Activated CD8-positive, alpha-beta memory T cell treated with anti-CD3 and anti-CD28 coated beads for 24 hours (primary cell): ENCODE data around the gene HSFX3.
A peak's percentile ranks its signal among the peaks of the same experiment; 100 is the strongest.
"Not testable (repeated sequence)": the region's sequence is repeated elsewhere in the genome, so short reads cannot be mapped to it uniquely, and the experiment has no call there.

Source experiments
- DNase-seq: peaks from one replicate; pipeline ENCODE4 v3.0.0-alpha.2; 2020

The HSFX3 gene

DNA sequence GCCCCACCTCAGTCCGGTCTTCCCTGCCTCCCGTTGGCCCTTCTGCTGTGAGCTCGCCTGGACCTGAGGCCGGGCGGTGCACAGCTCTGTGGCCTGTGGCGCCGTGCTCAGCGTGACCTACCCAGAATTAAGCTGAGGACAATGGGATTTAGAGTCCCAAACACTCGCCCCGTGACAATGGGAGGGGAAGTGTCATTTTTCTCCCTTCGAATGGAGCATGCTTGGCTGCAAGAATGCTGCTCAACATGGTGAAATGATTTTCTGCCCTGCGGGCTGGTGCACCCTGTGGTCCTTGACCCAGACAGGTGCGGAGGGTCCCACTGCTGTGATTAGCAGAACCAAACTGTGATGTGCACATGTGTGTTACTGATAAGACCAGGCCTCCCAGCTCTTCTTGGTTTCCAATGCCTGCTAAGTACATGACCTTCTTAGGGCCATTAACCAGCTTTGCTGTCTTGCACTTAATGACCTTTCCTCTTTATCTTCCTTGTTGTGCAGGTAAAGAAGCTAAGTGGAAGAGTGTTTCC is 8.1 kb downstream of the HSFX3 start:
- no peak for DNase-seq

DNA sequence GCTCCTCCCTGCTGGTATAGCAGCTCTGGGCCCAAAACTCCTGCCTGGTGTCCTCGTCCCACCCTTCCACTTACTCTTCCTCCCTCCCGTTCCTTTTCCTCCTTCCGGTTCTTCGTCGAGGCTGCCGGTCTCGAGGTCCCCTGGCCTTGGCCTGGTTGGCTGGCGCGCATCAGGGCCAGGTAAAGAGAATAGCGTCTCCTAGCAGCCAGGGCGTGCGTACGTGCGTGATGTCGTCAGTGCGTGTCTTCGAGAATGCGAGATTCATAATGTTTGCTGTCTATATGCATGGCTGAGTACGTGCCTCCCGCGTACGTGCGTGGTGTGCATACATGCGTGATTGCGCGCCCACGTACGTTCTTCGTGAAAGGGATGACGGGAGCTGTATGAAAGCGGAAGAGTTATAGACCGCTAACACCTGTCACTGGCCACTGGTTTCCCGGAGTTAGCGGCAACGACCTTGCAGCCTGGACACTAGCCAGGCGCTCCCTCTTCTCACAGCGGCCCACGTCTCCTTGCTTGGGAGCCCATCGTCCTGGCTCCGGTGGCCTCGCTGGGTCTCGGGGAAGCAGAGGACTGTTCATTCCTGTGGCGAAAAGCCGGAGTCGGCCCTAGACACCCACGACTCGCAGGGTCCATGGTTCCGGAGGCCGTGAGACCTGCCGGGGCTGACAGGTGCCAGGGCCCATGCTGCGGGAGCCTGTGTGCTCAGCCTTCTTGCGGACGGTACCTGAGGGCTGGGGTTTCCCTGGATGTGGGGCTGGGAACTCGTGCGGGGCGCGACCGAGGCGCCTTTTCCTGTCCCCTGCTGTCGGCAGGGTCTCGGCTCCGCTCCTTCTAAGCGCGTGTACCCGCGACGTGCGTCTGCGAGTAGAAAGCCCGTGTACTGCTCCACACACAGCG is 8.9 kb downstream of the HSFX3 start, which contains the start of gene EOLA1:
Gene EOLA1, plus strand, starts transcription at position 392 of the 900 bp plus-strand sequence. CDS start 4,619 bp downstream, outside the sequence.
- DNase-seq: peak; percentile 89

DNA sequence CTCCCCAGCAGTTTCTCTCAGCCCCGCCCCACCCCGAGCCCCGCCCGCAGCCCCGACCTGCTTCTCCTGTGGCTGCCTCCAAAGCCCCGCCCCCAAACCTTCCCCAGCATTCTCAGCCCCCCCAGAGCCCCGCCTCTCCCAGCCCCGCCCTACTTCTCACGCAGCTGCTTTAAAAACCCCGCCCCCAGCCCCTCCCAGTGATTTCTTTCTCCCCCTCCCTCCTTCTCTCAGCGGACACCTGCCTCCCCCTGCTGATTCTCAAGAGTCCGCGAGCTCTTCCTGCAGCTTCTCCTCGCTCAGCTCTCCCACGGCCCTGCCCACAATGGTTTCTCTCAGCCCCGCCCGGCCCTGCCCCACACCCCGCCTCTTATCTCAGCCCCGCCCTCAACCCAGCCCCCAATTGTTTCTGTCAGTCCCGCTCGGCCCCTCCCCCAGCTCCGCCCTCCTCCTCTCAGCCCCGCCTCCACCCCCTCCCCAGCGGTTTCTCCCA is 9.5 kb downstream of the HSFX3 start:
- DNase-seq: peak; percentile 92

DNA sequence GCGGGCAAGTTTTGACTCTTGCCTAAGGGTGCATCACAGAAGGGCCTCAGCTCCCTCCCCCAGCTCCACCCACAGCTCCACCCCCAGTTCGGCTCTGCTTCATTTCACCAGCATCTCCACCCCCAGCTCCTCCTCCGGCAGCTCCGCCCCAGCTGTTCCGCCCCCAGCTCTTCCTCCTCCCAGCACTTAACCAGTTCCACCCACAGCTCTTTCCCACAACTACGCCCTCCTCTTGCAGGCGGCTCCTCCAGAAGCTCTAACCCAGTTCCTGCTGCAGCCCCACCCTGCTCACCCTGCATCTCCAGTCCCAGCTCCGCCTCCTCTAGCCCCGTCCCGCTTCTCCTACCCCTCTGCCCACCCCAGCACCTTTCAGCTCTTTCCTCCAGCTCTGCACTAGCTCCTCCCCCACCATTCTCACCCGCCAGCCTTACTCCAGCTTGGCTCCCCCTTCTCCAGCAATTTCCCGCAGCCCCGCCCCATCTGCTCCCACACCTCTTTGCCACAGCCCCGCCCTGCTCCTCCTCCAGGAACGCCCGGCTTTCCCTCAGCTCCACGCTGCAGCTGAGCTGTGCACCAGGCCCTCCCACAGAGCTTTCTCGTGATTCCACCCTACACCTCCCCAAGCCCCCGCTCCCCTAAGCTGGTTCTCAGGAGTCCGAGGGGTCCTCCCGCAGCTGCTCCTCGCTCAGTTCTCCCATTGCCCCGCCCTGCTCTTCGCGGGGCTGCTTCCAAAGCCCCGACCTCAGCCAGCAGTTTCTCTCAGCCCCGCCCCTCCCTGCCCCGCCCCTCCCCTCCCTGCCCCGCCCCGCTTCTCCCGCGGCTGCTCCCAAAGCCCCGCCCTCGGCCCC is 10.2 kb downstream of the HSFX3 start:
- peak; percentile 86 for DNase-seq

DNA sequence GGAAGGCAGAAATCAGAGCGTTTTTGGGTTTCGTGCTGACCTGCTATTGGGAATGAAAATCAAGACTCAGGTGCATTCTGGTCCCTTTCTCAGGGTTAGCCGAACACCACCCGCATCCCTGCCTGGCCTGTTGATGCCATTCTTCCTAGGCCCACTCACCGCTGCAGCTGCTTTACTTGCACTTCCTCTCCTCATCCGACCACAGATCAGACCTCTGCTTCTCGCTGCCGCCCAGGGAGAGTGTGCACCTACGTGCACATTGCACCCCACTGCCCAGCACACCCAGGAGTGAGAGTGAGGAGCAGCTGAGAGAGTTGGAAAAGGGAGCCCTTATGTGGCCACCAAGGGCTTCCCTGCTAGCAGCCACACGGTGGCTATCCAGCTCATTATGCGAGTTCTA is 12.2 kb downstream of the HSFX3 start:
- DNase-seq: not testable (repeated sequence)

DNA sequence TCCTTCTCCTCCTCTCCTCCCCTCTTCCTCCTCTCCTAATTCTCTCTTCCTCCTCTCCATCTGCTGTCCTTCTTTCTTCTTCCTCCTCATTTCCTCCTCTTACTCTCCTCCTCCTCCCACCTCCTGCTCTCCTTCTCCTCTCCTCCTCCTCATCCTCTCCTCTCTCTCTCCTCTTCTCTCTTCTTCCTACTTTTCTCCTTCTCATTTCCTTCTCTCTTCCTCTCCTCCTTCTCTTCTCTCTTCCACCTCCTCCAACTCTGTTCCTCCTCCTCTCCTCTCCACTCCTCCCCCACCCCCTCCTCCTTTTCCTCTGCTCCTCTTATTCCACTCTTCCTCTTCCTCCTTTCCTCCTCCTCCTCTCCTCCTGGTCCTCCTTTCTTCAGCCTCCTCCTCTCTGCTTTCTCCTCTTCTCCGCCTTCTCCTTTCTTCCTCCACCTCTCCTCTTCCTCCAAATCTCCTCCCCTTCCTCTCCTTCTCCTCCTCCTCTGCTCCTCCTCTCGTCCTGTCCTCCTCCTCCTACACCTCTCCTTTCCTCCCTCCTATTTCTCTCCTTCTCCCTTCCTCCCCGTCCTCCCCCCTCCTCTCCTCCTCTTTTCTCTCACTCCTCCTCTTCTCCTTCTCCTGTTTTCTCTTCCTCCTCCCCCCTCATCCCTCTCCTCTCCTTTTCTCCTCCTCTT is 14.7 kb downstream of the HSFX3 start:
- DNase-seq: not testable (repeated sequence)

DNA sequence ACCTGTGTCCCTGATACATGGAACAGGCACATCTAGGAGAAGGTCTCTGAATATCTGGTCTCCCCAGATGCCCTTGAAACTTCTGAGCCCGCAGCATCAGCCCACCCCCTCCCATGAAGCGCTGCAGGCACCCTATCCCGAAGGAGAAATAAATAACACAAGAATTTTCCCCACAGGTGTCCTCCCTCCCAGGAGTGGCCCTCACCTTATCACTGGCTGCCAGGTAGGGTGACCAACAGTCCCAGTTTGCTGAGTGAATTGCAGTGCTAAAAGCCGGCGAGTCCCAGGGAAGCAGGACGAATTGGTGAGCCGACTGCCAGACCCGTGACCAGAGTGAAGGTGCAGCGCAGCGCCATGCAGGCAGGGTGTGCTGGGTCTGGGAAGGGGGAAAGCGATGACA is 15.7 kb downstream of the HSFX3 start:
- peak; percentile 38 for DNase-seq

DNA sequence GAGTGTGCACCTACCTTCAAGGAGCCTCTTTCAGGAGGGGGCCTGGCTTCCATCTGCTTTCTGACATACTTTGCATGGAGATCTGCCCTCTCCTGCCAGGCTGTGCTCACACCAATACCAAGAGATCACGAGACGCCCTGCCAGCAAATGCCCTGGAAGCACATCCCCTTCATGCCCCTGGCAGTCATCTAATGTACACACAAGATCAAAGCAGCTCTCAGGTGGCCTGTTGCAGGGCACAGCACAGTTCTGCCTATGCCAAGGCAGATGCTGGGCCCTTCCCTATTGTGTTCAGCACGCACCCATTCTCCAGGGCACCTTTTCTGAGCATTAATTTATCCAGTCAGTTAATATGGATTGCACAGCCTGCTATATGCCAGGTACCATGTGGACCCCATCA is 16.9 kb downstream of the HSFX3 start:
- DNase-seq: not testable (repeated sequence)

DNA sequence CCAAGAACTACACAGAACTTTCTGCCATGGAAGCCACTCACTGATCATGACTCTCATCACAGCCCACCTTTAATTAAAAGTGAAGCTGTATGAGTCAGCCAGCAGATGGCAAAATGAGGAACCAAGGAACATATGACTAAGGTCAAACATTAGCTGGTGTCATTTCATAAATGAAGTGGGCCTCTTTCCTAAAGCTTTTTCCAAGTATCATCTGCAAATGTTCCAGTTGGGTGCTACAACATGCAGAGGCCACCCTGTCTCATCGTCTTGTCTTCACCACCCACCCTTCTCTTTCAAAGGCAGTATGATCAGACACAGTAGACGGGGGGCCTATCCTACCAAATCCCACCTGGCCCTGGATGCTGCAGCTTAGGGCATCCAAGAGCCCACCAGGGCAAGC is 18.1 kb downstream of the HSFX3 start:
- DNase-seq: peak; percentile 56

DNA sequence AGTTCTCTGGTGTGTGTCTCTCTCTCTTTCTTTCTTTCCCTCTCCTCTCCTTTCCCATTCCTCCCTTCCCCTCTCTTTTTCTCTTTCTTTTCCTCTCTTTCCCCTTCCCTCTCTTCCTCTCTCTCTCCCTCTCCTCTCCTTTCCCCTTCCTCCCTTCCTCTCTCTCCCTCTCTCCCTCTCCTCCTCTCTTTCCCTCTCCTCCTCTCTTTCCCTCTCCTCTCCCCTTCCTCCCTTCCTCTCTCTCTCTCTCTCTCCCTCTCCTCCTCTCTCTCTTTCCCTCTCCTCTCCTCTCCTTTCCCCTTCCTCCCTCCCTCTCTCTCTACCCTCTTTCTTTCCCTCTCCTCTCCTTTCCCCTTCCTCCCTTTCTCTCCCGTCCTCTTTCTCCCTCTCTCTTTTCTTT is 21.3 kb downstream of the HSFX3 start:
- no peak for DNase-seq

DNA sequence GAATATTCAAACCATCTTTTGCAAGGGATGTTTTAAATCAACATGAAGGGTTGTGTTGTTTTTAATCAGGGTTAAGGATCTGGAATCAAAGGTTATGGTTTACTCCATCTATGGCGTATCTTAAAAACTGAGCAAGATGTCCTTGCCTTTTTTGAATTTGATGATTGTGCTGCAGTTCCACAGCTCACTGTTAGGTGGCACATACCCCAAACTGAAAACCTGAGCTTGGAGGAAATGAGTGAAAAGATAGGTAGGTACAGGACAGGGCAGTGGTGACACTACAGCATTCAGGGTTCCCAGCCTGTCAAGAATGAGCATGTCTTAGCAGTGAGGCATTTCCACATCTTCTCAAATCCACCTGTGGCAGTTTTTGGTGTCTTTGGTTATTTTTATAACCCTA is 22.0 kb downstream of the HSFX3 start:
- DNase-seq: peak; percentile 56

DNA sequence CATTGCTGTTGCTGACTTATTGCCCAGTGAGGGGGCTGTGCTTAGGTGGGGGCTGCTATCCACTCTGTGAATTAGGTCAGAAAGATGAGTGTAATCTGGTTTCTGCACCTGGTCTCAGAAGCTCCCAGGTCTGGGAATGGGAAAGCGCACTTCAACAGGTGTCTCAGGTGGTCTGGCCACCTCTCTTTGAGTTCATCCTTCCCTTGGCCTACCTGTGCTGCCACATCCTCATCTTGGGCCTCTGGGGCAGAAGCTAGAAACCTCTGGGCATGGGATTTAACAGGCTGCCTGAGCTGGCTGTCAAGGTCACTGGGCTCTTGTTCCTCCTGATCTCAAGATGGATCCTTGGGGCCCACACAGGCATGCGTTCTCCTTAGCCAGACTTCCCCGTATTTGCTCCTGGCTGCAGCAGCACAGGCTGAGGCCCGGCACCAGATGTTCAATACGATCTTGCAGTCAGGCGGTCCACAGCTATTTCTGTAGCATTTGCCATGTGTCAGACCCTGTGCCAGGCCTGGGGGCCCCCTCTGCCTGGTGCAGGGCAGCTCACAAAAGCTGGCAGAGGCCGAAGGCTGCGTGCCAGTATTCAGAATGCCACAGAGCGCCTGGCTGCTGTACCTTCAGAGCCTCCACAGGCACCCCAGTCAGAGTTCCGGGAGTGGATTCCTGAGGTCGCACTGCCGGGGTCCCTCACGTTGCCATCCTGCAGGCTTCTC is 23.2 kb downstream of the HSFX3 start:
- DNase-seq: peak; percentile 55

DNA sequence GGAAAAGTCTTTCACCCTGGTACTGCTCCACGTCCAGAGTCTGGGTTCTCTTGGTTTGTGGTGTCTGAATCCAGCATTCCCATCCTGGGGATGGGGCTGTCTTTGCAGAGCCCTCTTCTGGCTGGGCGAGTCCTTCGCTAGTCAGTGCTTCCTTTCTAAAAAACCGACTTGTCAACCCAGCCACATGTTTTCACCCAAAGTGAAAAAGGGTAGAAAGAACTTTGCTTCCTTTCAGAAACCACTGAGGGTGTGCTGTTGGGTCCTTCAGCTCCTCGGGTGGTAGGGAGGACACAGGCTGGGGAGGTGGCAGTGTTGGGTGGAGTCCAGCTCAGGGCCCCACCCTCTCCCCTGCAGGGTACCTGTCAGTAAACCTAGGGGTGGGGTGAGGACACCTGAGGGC is 23.8 kb downstream of the HSFX3 start:
- peak; percentile 66 for DNase-seq

DNA sequence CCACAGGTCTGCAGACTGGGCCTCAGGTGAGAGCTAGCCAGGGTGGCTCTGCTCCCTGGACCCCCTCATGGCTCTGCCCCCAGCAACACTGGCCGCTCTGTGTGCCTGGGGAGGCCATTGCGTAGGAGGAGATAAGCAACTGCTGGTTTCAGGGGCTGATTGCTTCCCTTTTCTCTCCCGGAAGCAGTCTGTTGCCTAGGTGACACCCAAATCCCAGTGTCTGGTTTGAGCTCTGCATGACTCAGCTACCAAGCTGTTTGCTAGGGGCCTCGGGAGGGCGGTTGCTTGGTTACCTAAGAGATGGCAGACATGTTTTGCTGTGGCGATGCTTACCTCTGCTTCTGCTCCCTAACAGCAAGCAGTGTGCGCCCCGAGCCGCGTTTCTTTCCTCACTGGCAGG is 24.3 kb downstream of the HSFX3 start:
- DNase-seq: peak; percentile 72

DNA sequence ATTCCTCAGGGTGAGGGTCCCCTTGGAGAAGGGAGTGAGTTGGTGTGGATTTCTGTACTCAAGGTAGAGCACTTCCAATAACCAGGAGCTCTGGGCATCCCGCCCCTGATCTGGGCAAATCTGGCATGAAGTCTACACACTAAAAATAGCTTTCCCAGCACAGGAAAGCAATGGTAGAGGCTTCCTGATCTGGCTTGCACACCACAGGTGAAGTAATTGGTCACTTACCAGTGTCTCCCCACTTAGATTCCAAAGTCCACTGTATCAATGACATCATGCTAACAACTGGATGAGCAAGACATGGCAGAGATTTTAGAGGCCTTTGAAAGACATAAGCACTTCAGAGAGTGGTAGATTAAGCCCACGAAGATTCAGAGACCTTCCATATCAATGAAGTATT is 26.8 kb downstream of the HSFX3 start:
- DNase-seq: no peak

DNA sequence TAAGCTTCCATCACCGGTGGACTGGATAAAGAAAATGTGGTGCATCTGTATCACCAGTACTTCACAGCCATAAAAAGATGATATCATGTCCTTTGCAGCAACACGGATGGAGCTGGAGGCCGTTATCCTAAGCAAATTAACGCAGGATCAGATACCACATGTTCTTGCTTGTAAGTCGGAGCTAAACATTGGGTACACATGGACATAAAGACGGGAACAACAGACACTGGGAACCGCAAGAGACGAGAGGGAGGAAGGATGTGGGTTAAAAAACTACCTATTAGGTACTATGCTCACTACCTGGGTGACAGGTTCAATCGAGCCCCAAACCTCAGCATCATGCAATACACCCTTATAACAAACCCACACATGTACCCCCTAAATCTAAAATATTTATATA is 28.3 kb downstream of the HSFX3 start:
- peak; percentile 50 for DNase-seq

DNA sequence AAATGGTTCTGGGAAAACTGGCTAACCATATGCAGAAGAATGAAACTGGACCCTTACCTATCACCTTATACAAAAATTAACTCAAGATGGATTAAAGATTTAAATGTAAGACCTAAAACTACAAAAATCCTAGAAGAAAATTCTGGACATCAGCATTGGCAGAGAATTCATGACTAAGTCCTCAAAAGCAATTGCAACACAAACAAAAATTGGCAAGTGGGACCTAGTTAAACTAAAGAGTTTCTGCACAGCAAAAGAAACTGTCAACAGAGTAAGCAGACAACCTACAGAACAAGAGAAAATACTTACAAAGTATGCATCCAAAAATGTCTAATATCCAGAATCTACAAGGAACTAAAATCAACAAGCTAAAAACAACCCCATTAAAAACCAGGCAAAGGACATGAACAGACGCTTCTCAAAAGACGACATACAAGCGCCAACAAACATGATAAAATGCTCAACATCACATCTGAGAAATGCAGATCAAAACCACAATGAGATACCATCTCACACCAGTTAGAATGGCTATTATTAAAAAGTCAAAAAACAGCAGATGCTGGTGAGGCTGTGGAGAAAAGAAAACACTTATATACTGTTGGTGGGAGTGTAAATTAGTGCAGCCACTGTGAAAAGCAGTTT is 29.0 kb downstream of the HSFX3 start:
- DNase-seq: not testable (repeated sequence)

DNA sequence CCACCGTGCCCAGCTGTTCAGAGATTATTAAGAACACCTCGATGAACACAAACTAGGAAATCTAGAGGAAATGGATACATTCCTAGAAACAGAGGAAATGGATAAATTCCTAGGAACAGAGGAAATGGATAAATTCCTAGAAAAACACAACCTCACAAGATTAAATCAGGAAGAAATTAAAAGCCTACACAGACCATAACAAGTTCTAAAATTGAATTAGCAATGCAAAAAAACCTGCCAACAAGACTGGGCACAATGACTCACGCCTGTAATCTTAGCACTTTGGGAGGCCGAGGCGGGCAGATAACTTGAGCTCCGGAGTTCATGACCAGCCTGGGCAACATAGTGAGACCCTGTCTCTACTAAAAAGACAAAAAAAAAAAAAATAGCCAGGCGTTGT is 31.5 kb downstream of the HSFX3 start:
- DNase-seq: peak; percentile 15

DNA sequence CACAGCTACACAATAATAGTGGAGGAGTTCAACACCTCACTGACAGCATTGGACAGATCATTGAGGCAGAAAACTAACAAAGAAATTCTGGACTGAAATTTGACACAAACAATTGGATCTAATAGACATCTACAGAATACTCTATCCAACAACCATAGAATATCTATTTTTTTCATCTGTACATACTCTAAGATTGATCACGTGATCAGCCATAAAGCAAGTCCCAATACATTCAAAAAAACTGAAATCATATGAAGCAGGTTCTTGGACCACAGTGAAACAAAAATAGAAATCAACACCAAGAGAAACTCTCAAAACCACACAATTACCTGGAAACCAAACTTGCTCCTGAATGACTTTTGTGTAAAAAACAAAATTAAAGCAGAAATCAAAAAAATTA is 32.4 kb downstream of the HSFX3 start:
- no peak for DNase-seq

DNA sequence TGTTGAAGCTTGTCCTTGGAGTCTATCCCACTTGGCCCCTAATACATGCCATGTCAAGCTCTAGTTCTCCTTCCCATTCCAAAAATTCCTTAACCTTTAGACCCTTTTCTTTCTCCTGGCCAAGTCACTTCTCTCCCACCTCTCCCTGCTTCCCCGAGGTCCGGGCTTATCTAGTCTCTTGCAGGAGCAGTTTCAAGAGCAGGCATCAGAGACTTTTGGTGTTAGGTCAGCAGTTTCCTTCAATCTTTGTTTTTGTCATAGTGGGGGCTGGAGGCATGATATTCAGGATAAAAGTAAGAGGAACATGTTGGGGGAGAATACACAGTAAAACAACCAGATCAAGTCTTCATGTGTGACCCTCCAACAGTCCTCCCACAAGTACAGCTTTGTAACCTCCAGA is 33.1 kb downstream of the HSFX3 start:
- no peak for DNase-seq

DNA sequence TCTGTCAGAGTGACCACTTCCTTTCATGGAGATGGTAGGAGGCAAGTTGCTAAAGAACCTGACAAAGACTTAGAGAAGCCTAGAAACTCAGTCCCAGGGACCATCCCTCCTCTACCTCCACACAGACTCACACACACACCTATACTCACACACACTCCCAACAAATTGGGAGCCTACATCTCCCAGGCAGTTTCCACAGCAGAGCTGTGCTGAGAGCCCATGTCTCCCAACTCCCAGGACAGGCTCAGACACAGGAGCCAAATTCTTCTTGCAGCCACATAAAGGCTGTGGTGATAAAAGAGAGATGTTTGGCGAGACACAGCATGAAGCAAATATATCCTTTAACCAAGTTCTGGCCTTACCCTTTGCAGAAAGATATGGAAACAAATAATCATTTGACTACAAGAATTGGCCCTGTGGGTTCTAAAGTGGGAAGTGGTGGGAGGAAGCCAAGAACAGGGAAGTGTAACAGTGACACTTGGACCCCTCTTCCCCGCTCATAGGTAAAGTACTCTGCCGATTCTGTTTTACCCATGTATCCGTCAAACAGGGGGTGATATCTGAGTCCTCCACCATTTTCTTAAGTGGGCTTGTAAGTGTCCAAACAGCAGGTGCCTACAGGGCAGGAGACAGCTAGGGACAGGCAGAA is 33.6 kb downstream of the HSFX3 start:
- DNase-seq: peak; percentile 38
